Inflammatory macrophage (primary cell): ENCODE data around the gene RAPGEF6.
A peak's percentile ranks its signal among the peaks of the same experiment; 100 is the strongest.

Experiments used
- DNase-seq, 2 donors: peaks; one replicate each; pipeline ENCODE4 v3.0.0-alpha.2; 2020 to 2022

The RAPGEF6 gene

GRCh38 chr5:131541071-131541470 is 94.0 kb downstream of the RAPGEF6 start:
- DNase-seq: no peak

- DNase-seq: no peak
These were observed 95.8 kb downstream of the RAPGEF6 start for GRCh38 chr5:131539251-131539650.

GRCh38 chr5:131538177-131538593 is 96.8 kb downstream of the RAPGEF6 start:
- peak; percentile 66 to 83 for DNase-seq

- DNase-seq: no peak
These were observed 98.1 kb downstream of the RAPGEF6 start for GRCh38 chr5:131536850-131537448.

GRCh38 chr5:131536211-131536826 is 98.7 kb downstream of the RAPGEF6 start:
- DNase-seq: peak; percentile 50 to 82

- DNase-seq: no peak
These were observed 100.1 kb downstream of the RAPGEF6 start for GRCh38 chr5:131534974-131535373.

- no peak for DNase-seq
These were observed 101.2 kb downstream of the RAPGEF6 start for GRCh38 chr5:131533836-131534235.

GRCh38 chr5:131532031-131532640 is 102.9 kb downstream of the RAPGEF6 start:
- no peak for DNase-seq

GRCh38 chr5:131530706-131531331 is 104.2 kb downstream of the RAPGEF6 start:
- no peak for DNase-seq

- no peak for DNase-seq
These were observed 106.3 kb downstream of the RAPGEF6 start for GRCh38 chr5:131528682-131529081.

GRCh38 chr5:131525805-131526204 is 109.2 kb downstream of the RAPGEF6 start:
- DNase-seq: peak; percentile 51 to 84

- no peak for DNase-seq
These were observed 110.6 kb downstream of the RAPGEF6 start for GRCh38 chr5:131524431-131524830.

GRCh38 chr5:131523500-131524185 is 111.4 kb downstream of the RAPGEF6 start:
- no peak for DNase-seq

GRCh38 chr5:131521252-131521651 is 113.8 kb downstream of the RAPGEF6 start:
- DNase-seq: no peak

GRCh38 chr5:131515348-131515747 is 119.7 kb downstream of the RAPGEF6 start:
- no peak for DNase-seq

- peak in 1 of 2 donors; percentile 28 for DNase-seq
These were observed 120.4 kb downstream of the RAPGEF6 start for GRCh38 chr5:131514316-131515283.

- DNase-seq: no peak
These were observed 121.2 kb downstream of the RAPGEF6 start for GRCh38 chr5:131513780-131514179.

- no peak for DNase-seq
These were observed 123.1 kb downstream of the RAPGEF6 start for GRCh38 chr5:131511934-131512333.

- peak; percentile 76 to 78 for DNase-seq
These were observed 125.2 kb downstream of the RAPGEF6 start for GRCh38 chr5:131509801-131510200.

GRCh38 chr5:131505237-131505908 is 129.7 kb downstream of the RAPGEF6 start:
- DNase-seq: no peak

- peak; percentile 47 to 62 for DNase-seq
These were observed 138.7 kb downstream of the RAPGEF6 start for GRCh38 chr5:131496400-131496713.
